ENCODE results near the gene TRPC4AP.

- TF ChIP-seq CTCF (IDR thresholded peaks at IDR 0.05) (no peak), POLR2A (IDR thresholded peaks at IDR 0.05) (no peak)
Observed at GRCh38 chr20:35084998-35085397, 7.6 kb downstream of the TRPC4AP start.
